ENCODE data around the gene GRM3.

Gene GRM3

DNA sequence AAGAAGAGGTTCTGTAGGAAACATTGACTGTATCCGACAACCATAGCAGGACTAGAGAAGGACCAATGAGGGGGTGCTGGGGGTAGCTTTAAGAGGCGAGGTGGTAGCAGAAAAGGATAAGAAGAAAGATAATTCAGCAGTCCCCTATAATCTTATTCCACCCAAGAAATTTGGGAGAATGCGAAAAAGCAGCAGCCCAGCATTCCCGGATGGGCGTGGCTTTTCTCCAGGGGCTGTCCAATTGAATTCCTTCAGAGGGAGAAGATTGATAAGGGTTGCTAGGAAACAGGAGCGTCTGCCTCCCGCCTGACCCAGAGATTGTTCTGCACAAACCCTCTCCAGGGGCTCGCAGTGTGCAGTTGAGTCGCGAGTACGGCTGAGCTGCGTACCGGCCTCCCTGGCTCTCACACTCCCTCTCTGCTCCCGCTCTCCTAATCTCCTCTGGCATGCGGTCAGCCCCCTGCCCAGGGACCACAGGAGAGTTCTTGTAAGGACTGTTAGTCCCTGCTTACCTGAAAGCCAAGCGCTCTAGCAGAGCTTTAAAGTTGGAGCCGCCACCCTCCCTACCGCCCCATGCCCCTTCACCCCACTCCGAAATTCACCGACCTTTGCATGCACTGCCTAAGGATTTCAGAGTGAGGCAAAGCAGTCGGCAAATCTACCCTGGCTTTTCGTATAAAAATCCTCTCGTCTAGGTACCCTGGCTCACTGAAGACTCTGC is at the start of gene GRM3:
TSS of gene GRM3 (plus strand) at position 349 of the 721 bp plus-strand sequence. CDS start 121,237 bp downstream, outside the sequence.
- DNase-seq = peak; percentile 51 to 76

DNA sequence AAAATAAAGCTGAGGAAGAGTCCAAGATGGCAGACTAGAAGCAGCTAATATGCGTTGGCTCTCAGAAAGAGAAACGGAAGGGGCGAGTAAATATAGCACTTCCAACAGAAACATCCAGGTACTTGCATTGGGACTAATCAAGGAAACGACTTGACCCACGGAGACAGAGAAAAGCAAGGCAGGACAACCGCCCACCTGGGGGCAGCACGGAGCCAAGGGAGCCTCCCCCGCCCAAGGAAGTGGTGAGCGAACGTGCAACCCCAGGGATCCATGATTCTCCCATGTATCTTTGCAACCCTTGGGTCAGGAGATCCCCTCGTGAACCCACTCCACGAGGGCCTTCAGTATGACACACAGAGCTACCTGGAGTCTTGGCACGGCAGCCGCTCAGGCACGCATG is 45.4 kb upstream of the GRM3 start:
- DNase-seq = peak; percentile 14 to 53

DNA sequence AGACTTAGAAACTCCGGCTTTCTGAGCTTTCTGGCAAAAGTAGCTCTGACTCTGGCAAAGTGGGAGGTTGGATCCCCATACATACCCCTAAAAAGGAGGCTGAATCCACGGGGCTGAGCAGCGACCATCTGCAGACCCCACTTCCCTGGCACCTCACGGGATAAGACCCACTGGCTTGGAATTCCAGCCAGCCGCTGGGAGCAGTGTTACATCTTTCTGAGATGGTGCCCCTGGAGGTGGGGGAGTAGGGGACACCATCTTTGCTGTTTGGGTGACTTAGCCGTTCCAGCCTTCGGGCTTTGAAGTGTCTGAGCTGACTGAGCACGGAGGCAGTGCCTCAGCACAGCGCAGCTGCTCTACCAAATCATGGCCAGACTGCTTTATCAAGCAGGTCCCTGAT is 45.0 kb upstream of the GRM3 start:
- no peak for DNase-seq

DNA sequence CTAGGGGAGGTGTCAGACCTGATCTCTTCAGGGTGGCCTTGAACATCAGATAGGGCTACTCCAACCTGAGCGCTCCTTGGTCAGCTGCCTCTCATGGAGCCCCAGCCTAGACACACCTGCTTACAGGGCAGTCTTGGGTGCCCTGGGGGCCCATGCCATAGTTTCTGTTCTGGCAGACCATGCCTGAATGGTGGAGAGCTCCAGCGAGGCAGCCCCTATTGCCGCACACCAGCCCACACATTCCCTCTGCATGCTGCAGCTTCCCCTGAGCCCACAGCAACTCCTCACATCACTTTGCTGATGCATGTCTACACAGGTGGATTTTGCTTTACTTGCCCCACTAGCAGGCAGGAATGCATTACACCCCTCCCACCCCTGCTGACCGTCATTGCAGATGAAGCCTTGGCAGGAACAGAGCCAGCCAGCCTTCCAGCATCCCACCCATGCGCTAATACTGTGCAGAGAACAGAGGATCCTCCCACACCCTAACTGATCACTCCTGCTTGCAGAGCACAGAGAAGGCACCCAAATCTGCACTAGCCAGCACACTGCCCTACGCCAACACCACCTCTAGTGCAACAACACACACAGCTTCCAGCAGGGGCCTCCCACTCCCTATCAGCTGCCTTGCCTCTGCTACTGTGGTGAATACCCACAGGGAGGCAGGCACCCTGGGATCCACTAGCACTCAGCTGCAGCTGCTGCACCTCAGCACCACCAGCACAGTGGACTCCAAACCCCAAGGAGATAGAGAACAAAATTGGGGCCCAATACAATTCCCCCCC is 43.0 kb upstream of the GRM3 start:
- DNase-seq = peak in 1 of 2 experiments; percentile 29

DNA sequence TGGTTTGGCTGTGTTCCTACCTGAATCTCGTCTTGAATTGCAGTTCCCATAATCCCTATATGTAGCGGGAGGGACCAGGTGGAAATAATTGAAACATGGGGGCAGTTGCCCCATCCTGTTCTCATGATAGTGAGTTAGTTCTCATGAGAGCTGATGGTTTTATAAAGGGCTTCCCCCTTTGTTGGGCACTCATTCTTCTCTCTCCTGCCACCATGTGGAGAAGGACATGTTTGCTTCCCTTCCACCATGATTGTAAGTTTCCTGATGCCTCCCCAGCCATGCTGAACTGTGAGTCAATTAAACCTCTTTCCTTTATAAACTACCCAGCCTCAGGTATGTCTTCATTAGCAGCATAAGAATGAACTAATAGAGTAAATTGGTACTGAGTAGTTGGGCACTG is 28.0 kb upstream of the GRM3 start:
- peak in 1 of 2 experiments; percentile 17 for DNase-seq

DNA sequence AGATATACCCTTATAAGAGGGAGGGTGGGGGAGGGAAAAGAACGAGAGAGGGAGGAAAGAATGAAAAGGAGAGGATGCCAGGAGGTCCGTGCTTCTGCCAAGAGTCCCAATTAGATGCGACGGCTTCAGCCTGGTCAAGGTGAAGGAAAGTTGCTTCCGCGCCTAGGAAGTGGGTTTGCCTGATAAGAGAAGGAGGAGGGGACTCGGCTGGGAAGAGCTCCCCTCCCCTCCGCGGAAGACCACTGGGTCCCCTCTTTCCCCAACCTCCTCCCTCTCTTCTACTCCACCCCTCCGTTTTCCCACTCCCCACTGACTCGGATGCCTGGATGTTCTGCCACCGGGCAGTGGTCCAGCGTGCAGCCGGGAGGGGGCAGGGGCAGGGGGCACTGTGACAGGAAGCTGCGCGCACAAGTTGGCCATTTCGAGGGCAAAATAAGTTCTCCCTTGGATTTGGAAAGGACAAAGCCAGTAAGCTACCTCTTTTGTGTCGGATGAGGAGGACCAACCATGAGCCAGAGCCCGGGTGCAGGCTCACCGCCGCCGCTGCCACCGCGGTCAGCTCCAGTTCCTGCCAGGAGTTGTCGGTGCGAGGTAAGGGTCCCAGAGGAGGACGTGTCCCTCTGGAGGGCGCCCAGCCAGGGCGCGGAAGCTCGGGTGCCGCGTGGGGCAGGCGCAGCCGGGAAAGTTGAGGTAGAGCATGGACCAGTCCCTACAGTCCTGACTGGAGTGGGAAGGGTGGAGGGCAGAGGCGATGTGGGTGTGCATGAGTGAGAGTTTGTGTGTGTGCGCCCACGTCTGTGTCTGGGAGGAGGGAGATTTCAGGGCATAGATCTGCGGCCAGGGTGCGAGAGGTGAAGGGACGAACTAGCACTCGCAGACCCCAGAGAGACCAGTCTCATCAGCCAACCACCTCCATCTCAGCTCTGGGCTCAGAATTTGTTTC is 844 bp downstream of the GRM3 start:
- peak in 1 of 2 experiments; percentile 47 for DNase-seq

DNA sequence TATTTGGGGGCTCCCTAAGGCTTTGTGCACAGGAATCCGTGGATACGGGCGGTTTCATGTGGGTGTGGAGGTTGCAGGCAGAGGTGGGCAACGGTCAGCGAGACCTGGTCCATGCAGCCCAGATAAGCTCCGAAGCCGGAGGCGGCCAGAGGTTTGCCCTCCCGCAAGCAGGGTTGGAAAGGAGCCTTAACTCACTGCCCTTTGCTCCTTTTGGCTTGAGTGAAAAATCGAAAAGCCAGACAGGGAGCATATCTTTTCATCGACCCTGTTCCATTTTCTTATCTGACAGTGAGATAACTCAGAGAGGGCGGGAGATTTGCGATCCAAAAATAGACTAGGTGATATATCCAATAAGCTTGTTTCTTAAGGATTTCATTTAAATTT is 1.5 kb downstream of the GRM3 start:
- DNase-seq = peak in 1 of 2 experiments; percentile 47

DNA sequence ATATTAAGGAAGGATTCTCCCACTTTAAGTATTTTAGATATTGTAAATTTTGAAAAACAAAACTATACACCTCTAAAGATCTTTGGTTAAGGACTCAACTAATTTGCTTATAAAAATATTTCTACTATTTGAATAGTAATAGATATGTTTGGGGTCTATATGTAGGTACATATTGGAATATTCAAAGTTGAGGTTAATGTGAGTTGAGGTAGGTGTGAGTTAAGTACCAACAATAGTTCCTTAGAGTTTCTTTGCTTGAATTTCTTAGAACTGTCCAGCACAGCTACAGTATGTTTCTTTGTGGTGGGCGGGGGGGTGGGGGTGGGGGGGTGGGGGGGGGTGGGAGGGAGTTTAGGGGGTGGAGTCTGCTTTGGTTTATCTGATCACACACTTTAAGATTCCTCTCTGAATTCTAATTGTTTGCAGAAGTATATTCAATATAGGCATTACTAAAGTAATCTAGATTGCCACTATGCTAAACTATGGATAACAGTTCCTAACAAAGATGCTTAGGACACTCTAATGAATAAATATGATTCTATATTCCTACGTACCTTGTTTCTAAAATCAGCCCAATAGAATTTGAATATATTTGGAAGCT is 2.1 kb downstream of the GRM3 start:
- peak; percentile 56 to 57 for DNase-seq

DNA sequence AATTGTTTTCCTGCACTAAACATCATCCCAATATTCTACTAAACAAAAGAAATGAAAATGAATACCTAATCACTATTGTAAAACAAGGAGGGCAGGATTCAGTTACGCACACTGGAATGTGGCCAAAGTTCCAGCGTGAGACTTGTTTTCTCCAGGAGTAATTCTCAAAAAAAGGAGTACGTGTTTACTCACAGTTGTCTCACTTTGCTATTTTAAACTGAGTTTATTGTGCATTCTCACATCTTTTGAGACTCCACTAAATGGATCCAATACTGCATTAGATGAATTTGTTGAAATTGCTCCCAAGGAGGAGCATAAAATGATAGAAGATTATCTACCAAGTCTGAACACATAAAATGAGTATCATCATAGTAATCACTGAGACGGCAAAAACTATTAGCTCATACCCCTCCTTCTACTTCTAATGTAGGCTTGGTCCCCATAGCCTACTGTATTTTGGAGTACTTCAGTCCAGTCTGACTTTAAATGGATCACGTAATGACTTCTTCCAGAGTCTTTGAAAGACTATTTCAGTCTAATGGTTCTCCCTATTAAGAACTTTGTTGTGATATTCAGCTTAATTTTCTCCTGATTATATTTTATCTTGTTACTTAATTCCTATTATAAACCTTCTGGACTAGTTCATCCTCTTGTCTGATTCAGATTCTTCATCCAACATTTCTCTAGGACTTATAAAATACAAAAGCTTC is 3.8 kb downstream of the GRM3 start:
- no peak for DNase-seq

DNA sequence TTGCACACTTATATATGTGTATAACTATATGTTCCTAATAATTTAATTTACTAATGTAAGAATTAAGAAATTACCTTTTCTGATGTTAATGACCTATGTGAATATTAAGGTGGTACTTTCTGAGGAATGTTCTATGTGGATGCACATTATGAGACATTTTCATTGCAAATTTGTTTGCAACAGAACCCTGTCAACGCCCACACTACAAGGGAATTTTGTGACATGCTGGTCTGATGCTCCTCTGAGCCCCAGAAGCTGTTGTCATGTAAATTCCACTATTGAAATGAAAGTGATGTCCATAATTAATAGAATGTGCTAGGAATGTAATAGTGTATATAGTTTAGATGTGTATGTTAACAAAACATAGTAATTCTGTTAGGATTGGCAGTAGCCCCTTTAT is 4.5 kb downstream of the GRM3 start:
- no peak for DNase-seq

DNA sequence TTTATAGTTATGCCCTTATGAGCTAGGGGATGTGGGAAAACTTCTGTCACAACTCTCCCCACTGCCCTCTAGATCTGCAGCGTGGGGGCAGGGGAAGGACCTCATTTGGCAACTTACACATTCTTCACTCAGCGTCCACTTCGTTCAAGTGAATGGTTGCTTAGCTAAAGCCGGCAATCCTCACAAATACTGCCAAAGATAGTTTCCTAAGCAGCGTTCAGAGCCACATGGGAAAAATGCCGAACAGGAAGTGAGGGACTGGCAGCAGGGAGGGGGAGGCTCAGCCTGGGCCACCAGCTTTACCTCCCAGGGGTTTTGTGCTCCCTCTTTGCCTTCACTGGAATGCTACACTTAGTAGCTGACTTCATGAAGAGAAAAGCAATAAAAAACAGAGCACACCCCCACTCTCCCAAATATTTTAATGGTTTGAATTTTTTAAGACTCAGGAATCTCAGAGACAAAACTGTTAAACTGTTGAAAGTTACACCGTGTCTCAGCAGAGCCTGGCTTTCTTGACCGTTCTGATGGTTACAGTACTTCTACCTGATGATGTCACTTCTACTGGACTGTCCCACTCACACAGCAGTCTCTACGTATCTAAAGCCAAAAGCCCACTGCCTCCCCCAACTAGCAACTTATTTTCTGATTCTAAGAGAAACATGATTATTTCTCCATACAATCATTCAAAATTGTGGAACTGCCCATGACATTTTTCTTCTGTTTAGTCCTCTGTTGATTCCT is 10.4 kb downstream of the GRM3 start:
- no peak for DNase-seq

DNA sequence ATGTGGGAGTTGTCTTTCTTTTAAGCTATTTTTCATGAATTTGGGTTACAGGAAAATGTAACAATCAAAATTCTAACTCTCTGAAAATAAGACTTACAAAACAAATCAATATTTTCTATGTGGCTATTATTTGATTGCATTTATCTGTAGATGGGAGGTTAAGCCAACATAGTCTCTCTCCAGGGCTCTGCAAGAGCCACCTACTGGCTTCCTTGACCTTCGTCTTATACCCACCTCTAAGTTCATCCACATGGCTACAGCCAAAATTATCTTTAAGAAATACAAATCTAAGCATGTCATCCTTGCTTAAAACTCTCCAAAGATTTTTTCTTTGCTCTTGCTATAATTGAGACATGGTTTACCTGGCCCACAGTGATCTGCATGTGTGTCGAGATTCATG is 14.2 kb downstream of the GRM3 start:
- no peak for DNase-seq

DNA sequence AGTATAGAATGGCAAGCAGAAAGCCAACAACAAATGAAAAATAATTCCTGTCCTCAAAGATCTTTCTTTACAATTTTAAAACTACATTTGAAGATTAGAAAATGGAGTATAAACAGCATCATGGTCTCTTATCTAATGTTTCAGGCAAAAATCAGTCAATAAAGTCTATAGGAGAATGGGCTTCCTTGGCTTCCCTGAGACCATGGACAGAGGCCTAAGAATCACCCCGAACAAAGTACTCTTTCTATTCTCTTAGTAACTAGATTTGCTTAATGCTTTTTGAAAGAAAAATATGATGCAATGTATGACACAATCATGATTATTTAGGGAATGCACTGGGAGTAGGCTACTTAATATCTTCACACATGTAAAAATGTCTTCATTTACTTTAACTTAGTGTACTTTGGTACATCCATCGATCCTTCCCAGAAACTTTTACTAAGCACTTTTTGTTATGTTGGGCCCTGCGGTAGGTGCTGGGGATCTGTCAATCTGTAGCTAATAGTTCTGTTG is 17.3 kb downstream of the GRM3 start:
- no peak for DNase-seq

DNA sequence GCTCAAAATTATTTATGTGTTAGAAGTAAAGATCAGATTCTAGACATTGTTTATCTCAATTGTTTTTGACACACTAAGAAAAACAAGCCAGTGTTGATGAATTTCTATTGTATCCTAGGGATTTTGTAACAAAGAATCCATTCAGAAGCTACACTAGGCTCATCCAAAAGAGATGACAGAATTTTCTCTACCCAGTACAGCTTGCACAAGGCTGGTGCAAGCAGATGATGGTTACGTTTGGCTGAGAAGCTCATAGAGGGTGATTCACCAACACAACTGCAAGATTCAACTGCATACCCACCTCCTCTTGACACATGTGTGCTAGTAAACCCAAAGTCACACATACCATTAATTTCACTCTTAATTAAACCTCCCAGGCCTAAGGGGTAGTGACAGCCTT is 20.8 kb downstream of the GRM3 start:
- DNase-seq = no peak

DNA sequence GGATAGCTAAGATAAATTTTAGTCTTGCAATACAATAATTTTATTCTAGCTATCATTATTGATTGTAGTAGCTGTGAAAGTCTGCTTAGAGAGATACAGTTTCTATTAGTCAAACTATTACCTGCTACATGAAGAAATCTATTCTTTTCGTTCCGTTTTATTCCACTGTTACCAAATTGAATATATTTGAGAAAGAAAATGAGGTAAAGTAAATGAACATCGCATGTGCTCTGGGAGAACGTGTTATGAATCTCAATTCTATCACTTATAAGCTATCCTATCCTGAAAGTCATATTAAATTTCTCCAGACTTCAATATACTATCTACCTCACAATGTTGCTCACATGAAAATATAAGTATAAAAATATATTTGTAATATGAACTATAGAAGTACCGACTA is 21.3 kb downstream of the GRM3 start:
- no peak for DNase-seq

DNA sequence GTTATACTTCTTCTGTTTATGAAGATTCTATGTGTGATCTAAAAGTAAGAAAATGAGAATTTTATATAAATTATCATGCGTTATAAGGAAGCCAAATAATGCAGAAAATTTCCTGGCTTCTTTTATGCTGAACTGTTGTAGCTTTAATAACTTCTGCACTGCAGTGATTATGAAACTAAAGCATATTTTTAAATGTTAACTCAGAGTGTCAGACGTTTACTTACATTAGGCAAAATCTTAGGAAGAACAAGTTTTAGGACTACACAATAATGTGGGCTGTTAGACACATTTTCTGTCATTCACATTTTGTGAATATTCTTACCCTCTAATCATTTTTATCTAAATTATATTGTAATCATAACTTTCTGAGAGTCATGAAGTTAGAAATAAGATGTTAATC is 22.0 kb downstream of the GRM3 start:
- DNase-seq = no peak

DNA sequence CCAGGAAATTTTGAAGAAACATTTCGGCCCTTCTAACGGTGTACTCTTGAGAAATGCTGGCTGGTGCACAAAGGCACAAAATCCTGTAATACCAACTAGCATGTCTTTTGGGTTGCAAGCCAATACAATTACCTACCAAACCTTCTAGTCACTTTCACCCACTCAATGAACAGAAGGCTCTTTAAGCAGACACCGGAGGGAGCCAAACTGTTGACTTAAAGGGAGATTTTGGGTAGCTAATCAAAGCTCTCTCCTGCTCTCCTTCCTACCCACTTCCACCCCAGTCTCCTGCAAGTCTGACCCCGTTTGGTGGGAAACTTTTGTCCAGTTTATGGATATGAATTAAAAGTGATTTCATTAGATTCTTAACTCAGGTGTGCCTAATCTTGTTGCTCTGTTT is 24.0 kb downstream of the GRM3 start:
- DNase-seq = peak; percentile 7 to 34

DNA sequence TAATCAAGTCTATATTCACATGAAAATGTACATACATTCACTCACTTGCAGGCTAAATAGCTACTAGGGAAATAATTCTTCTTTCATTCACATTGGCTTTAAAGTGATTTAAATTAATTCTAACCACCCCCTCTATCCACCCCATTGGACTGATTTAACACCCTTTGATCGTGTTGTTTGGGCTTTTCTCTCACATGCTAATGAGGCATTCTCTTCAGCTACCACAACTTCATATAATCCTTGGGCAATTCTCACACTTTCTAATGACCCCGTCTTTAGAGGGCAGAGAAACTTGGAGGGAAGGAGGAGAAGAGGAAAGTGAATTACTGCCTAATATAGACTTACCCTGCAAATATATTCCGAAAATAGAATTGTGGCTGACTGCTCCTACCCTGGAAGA is 24.6 kb downstream of the GRM3 start:
- no peak for DNase-seq

DNA sequence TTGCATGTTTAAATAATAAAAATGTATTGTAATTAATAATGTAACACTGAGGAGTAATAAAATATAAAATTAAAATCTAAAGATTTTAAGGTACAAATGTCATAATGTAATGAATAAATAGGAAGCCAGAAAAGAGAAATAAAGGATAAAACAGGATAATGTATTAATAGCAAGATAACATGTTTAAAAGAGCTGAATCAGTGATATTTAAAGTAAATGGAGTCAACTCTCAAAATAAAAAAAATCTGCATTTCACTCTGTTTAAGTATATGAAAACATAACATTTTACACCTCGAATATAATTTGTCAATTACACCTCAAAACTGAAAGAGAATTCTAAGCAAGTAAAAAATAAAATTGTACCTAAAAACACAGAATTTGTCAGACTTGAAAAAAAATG is 44.1 kb downstream of the GRM3 start:
- no peak for DNase-seq

DNA sequence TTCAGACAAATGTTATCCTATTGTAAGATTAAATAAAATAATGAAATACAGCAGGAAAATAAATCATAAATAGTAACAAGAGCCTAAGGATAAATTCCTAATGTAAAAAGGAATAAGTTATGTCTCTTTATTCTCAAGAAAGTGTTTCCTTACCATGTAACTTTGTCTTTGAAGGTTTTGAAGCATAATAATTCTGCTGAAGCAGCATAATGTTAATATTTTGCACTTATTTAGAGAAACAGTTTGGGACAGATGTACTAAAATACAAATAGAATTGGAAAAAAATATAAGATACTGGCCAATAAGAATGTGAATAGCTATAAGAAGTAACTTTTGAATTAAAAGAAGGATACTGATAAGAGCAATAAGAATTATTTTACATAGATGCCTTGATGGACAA is 45.7 kb downstream of the GRM3 start:
- DNase-seq = no peak

DNA sequence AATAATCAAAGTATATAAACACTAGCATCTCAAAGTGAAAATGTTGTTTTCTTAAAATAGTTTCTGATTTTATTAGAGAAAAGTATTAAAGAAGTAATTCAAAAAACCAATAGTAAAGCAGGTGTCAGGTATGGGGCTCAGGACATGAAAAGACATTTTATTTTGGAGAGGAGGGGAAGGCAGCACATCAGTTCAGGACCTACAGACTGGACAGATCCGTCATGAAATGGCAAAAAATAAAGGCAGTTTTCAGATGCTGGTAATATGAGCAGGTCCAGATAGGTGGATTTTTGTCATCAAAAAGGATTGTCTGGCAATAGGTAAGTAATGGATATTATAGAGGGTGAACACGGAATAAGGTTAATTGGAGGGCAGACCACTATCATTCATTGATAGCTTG is 49.0 kb downstream of the GRM3 start:
- DNase-seq = no peak

All from NCI-H526 (cell line).